K562 (cell line): ENCODE results near the gene DOK1. TPM values are rescaled to one million over a fixed set of nuclear protein-coding genes. Genes with fewer than 3 reads are reported as not detected.
A peak's percentile ranks its signal among the peaks of the same experiment; 100 is the strongest.

ENCODE experiments used
- ATAC-seq: fragments of 200-7000 bp; cut with Tn5 transposase; 3 replicates; pipeline ENCODE4 v1.9.1; 2020; ENCODE audit warnings: moderate library complexity
- BruUV-seq: library from RNA; stranded (reverse); fragments of 400-500 nt; replicated peaks from 2 replicates; lab custom pipeline; 2021; lab: Mats Ljungman, UMichigan
- CTCF ChIA-PET: fragments of 300-600 bp; formaldehyde crosslinking; extraction: SDS; loops from one replicate; lab custom pipeline; 2021; ENCODE audit warnings: low intra/inter-chr PET ratio; lab: Yijun Ruan, JAX
- POLR2A ChIA-PET: fragments of 300-600, 350-650 bp; sonication (Branson Sonifier 250); formaldehyde crosslinking; extraction: SDS; loops from one replicate; lab custom pipeline; 2021; ENCODE audit warnings: antibody characterized with exemption, inconsistent platforms; lab: Yijun Ruan, JAX
- DNase-seq, 4 experiments: peaks; one replicate each; pipeline versions ENCODE4 v3.0.0 to v3.0.0-alpha.2; 2011 to 2018; ENCODE audit warnings: low spot score in 3 of 4, mixed read lengths in 3 of 4; ENCODE audit errors: extremely low read depth in 1 of 4
- FAIRE-seq: peaks from 2 replicates; lab custom pipeline; 2011; peaks lifted over from hg19 to GRCh38; lab: Jason Lieb, UNC
- H2AFZ ChIP-seq: 2 replicates; pipeline ENCODE4 v1.6.0; 2011; ENCODE audit warnings: low read depth, low read length, control low read depth, inconsistent platforms
- H3K27ac ChIP-seq: fragments of 200-600 bp; 3 replicates; pipeline ENCODE4 v1.8.0; 2011; ENCODE audit warnings: low read depth, mild to moderate bottlenecking, control low read depth, inconsistent platforms, low read length, moderate library complexity, mixed read lengths; ENCODE audit errors: extremely low read depth
- H3K27me3 ChIP-seq, 2 experiments: fragments of 300-600 bp in 1 of 2; 2 replicates in 1 of 2; 3 replicates in 1 of 2; pipeline versions ENCODE4 v1.6.0 to v1.8.0; 2011; ENCODE audit warnings: inconsistent platforms in 2 of 2, low read length in 2 of 2, mild to moderate bottlenecking in 1 of 2, mixed read lengths in 1 of 2, moderate library complexity in 1 of 2; ENCODE audit not compliant: control insufficient read depth in 2 of 2, insufficient read depth in 2 of 2
- H3K36me3 ChIP-seq: fragments of 300-600 bp; 3 replicates; pipeline ENCODE4 v1.8.0; 2011; ENCODE audit warnings: mild to moderate bottlenecking, low read length, inconsistent platforms; ENCODE audit not compliant: control insufficient read depth, insufficient read depth
- H3K4me1 ChIP-seq, 2 experiments: fragments of 200-600 bp in 1 of 2; replicated peaks in 1 of 2; 2 replicates in 1 of 2; 3 replicates in 1 of 2; pipeline versions ENCODE4 v1.5.1 to v1.8.0; 2011; ENCODE audit warnings: inconsistent platforms in 2 of 2, low read length in 2 of 2, mild to moderate bottlenecking in 1 of 2, mixed read lengths in 1 of 2, moderate library complexity in 1 of 2; ENCODE audit not compliant: control insufficient read depth in 2 of 2, insufficient read depth in 2 of 2
- H3K4me2 ChIP-seq: 2 replicates; pipeline ENCODE4 v1.6.1; 2011; ENCODE audit warnings: low read length, control low read depth, inconsistent platforms, mixed read lengths; ENCODE audit not compliant: insufficient read depth
- H3K4me3 ChIP-seq: fragments of 200-600 bp; sonication (generic), shearing (Covaris generic); 2 replicates; pipeline ENCODE4 v1.5.1; 2016; ENCODE audit warnings: control low read depth, inconsistent platforms
- H3K79me2 ChIP-seq: fragments of 200-600 bp; 3 replicates; pipeline ENCODE4 v1.8.0; 2011; ENCODE audit warnings: low read length, inconsistent platforms; ENCODE audit not compliant: control insufficient read depth, insufficient read depth
- H3K9ac ChIP-seq, 2 experiments: 2 replicates each; pipeline versions ENCODE4 v1.6.0 to v1.6.1; 2011; ENCODE audit warnings: low read depth in 2 of 2, low read length in 2 of 2, control low read depth in 1 of 2, inconsistent platforms in 1 of 2, mild to moderate bottlenecking in 1 of 2, mixed read lengths in 1 of 2; ENCODE audit not compliant: insufficient read depth in 1 of 2
- H3K9me1 ChIP-seq: one replicate; pipeline ENCODE4 v1.6.0; 2011; ENCODE audit warnings: inconsistent platforms, mild to moderate bottlenecking, low read length, moderate library complexity; ENCODE audit not compliant: control insufficient read depth, insufficient read depth
- H3K9me3 ChIP-seq: replicated peaks from 2 replicates; pipeline ENCODE4 v1.5.1; 2011; ENCODE audit warnings: low read depth, low read length, inconsistent platforms; ENCODE audit not compliant: control insufficient read depth, insufficient read depth
- H4K20me1 ChIP-seq: replicated peaks from 2 replicates; pipeline ENCODE4 v1.6.1; 2011; ENCODE audit warnings: low read length, inconsistent platforms, mixed read lengths; ENCODE audit not compliant: control insufficient read depth, insufficient read depth
- CAMTA2 ChIP-seq: fragments of 250-450 bp; sonication (Bioruptor Pico); conservative IDR thresholded peaks from 2 replicates; pipeline ENCODE4 v1.5.1; 2022
- FOXP1 ChIP-seq: sonication (generic); formaldehyde crosslinking; IDR thresholded peaks from 2 replicates; pipeline ENCODE4 v1.8.0; 2022; ENCODE audit warnings: mild to moderate bottlenecking, missing genetic modification reagents
- GTF2A2 ChIP-seq: IDR thresholded peaks from 2 replicates; pipeline ENCODE4 v1.6.1; 2016; ENCODE audit warnings: mild to moderate bottlenecking, missing genetic modification characterization, missing compliant biosample characterization
- HMG20A ChIP-seq: fragments of 450-650 bp; formaldehyde crosslinking; conservative IDR thresholded peaks from 2 replicates; pipeline ENCODE4 v1.4.0; 2020; ENCODE audit warnings: mild to moderate bottlenecking, mixed read lengths
- MAFF ChIP-seq: IDR thresholded peaks from 2 replicates; pipeline ENCODE4 v1.6.1; 2012; ENCODE audit warnings: low read length, improper control_type of control experiment
- PHF21A ChIP-seq: fragments of 450-650 bp; IDR thresholded peaks from 2 replicates; pipeline ENCODE4 v1.6.1; 2017; ENCODE audit warnings: low read depth, borderline replicate concordance
- PML ChIP-seq: IDR thresholded peaks from 2 replicates; pipeline ENCODE4 v1.6.1; 2012; ENCODE audit warnings: low read length, inconsistent platforms
- RBM14 ChIP-seq: fragments of 200-400 bp; formaldehyde crosslinking; IDR thresholded peaks from 2 replicates; pipeline ENCODE4 v1.6.1; 2018; ENCODE audit warnings: low read depth, mild to moderate bottlenecking, low read length, moderate library complexity, borderline replicate concordance; ENCODE audit not compliant: insufficient read depth
- SP2 ChIP-seq: IDR thresholded peaks from 2 replicates; pipeline ENCODE4 v1.6.1; 2011; ENCODE audit warnings: mild to moderate bottlenecking, low read depth, low read length, moderate library complexity; ENCODE audit not compliant: poor library complexity, severe bottlenecking; ENCODE audit errors: extremely low read depth
- TFAM ChIP-seq: fragments of 250-450 bp; sonication (Bioruptor Pico); conservative IDR thresholded peaks from 2 replicates; pipeline ENCODE4 v1.5.0; 2021; ENCODE audit warnings: mild to moderate bottlenecking, moderate library complexity
- ZNF134 ChIP-seq: fragments of 250-450 bp; sonication (Bioruptor Pico); conservative IDR thresholded peaks from 2 replicates; pipeline ENCODE4 v1.4.0; 2020
- ZNF23 ChIP-seq: fragments of 250-450 bp; sonication (Bioruptor Pico); IDR thresholded peaks from 2 replicates; pipeline ENCODE4 v1.4.0; 2020; ENCODE audit warnings: mild to moderate bottlenecking
- ZNF263 ChIP-seq: sonication (generic); formaldehyde crosslinking; IDR thresholded peaks from 2 replicates; pipeline ENCODE4 v1.8.0; 2022; ENCODE audit warnings: mild to moderate bottlenecking, missing genetic modification reagents, borderline replicate concordance
- WGBS: fragments of 100-300 bp; shearing (Covaris generic); methylation state at CpG from one replicate; pipeline ENCODE4 v1.1.6; 2016; ENCODE audit warnings: low coverage, mixed read lengths; ENCODE audit not compliant: insufficient coverage; ENCODE audit errors: missing lambda C conversion rate; 5-methylcytosine and 5-hydroxymethylcytosine counted together
- in situ Hi-C: fragments of 300-500 bp; cut with MboI; formaldehyde crosslinking; loops from 4 replicates; pipeline ENCODE4 v1.15.0; 2018; ENCODE audit warnings: inconsistent platforms, mixed read lengths
- intact Hi-C: fragments of 100-400 bp; cut with micrococcal nuclease; formaldehyde crosslinking; loops from 2 replicates; pipeline ENCODE4 v1.14.2; 2022
- polyA plus RNA-seq, 8 experiments: library from polyadenylated mRNA; depleted of rRNA in 4 of 8; stranded (reverse) in 5 of 8; unstranded in 3 of 8; fragments of >200 nt; fragmentation: Nextera tagmentation in 2 of 8; fragmentation: Illumina TruSeq in 1 of 8; extraction: Ambion mirVana in 2 of 8; extraction: Trizol in 1 of 8; gene quantifications; 2 replicates each; pipeline versions ENCODE4 v1.2.1 to v1.2.3, GENCODE V29; 2011 to 2014; ENCODE audit warnings: inconsistent platforms in 1 of 8, missing spikeins in 1 of 8
- total RNA-seq, 7 experiments: library from RNA; depleted of rRNA in 6 of 7; stranded (reverse); fragments of >200 nt in 6 of 7; fragmentation: Illumina TruSeq in 2 of 7; extraction: Trizol in 2 of 7; gene quantifications; 2 replicates each; pipeline versions ENCODE4 v1.2.1 to v1.2.3, GENCODE V29; 2011 to 2021; ENCODE audit warnings: low replicate concordance in 1 of 7
- TF ChIP-seq, protein P1 (sequence below): fragments of 250-450 bp; sonication (Bioruptor Pico); IDR thresholded peaks from 2 replicates; pipeline ENCODE4 v1.8.0; 2022; ENCODE audit warnings: moderate library complexity, mild to moderate bottlenecking, inconsistent platforms
- TF ChIP-seq, protein P2 (sequence below): fragments of 250-450 bp; sonication (Bioruptor Pico); IDR thresholded peaks from 2 replicates; pipeline ENCODE4 v1.4.0; 2020; ENCODE audit warnings: mild to moderate bottlenecking, moderate library complexity
- TF ChIP-seq, protein P3 (sequence below): IDR thresholded peaks from 3 replicates; pipeline ENCODE4 v1.6.1; 2011; ENCODE audit warnings: borderline replicate concordance, mild to moderate bottlenecking; ENCODE audit not compliant: insufficient read length, insufficient read depth

DOK1 gene
- total and polyA plus RNA-seq, 9 of the 15 experiments (the other 6 are each of a cell fraction or from before 2014, with no cell fraction given) = 0.59 to 36.4 (median 16.1) TPM

DNA sequence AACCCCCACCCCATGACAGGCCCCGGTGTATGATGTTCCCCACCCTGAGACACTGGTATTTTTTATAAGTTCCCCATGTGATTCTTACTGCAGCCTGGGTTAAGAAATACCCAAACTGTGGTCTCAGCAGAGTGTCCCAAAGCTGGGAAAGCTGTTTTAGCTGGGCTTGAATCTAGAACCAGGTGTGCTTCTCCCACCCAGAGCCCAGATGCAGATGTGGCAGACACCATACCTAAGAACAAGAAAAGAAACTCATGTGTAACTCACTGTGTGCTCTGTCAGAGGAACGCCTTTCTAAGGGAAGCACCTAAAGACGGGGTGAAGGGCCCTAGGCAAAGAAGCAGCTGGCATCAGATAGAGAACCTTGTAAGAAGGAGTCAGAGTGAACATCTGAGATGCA lies 23.9 kb downstream of the DOK1 start:
- no peaks in the 10 kb centered on the region for H3K27me3 ChIP-seq
- FAIRE-seq (no peak), DNase-seq (no peak), ATAC-seq (no peak)
- ChIA-PET POLR2A (interaction anchor here (0.9 kb wide), 1 partner anchor 12 kb away, joined by 3 read pairs; no protein-coding TSS in a partner anchor), CTCF (no interaction called here)
- no peaks in the 10 kb centered on the region for H3K36me3 ChIP-seq
- H2AFZ ChIP-seq = peak overlapping the region; percentile 28; the same call in 1 of the 2 replicates
- in situ Hi-C loops (no loop called here), intact Hi-C loops (no loop called here)
- no peaks in the 10 kb centered on the region for H3K9me3 ChIP-seq
- H3K9ac ChIP-seq = no peak overlapping the region
- H4K20me1 ChIP-seq = no peaks in the 10 kb centered on the region
- H3K4me1 ChIP-seq = peaks cover 0 to 42% of the 10 kb centered on the region in 2 experiments; a peak in 4 of 5 replicates
- no peak overlapping the region for H3K27ac ChIP-seq
- no peak overlapping the region for H3K4me2 ChIP-seq
- no peaks in the 10 kb centered on the region for H3K79me2 ChIP-seq
- no peaks in the 10 kb centered on the region for H3K9me1 ChIP-seq
- WGBS = 79% methylated on average over 3 of the region's 3 CpGs
- no peak overlapping the region for H3K4me3 ChIP-seq
- BruUV-seq = no TSS peak
- TF ChIP-seq CAMTA2 (CRISPR knock-in tag) (no peak), TFAM (CRISPR knock-in tag) (no peak), SP2 (no peak), ZNF134 (no peak), GTF2A2 (tag) (no peak), ZNF263 (CRISPR knock-in tag) (no peak), RBM14 (no peak), ZNF23 (no peak), FOXP1 (no peak), PML (no peak), MAFF (no peak), PHF21A (no peak), HMG20A (CRISPR knock-in tag) (no peak)
- TF ChIP-seq, protein P1, sequence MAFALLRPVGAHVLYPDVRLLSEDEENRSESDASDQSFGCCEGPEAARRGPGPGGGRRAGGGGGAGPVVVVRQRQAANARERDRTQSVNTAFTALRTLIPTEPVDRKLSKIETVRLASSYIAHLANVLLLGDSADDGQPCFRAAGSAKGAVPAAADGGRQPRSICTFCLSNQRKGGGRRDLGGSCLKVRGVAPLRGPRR (CRISPR knock-in tag) = no peak
- TF ChIP-seq, protein P2, sequence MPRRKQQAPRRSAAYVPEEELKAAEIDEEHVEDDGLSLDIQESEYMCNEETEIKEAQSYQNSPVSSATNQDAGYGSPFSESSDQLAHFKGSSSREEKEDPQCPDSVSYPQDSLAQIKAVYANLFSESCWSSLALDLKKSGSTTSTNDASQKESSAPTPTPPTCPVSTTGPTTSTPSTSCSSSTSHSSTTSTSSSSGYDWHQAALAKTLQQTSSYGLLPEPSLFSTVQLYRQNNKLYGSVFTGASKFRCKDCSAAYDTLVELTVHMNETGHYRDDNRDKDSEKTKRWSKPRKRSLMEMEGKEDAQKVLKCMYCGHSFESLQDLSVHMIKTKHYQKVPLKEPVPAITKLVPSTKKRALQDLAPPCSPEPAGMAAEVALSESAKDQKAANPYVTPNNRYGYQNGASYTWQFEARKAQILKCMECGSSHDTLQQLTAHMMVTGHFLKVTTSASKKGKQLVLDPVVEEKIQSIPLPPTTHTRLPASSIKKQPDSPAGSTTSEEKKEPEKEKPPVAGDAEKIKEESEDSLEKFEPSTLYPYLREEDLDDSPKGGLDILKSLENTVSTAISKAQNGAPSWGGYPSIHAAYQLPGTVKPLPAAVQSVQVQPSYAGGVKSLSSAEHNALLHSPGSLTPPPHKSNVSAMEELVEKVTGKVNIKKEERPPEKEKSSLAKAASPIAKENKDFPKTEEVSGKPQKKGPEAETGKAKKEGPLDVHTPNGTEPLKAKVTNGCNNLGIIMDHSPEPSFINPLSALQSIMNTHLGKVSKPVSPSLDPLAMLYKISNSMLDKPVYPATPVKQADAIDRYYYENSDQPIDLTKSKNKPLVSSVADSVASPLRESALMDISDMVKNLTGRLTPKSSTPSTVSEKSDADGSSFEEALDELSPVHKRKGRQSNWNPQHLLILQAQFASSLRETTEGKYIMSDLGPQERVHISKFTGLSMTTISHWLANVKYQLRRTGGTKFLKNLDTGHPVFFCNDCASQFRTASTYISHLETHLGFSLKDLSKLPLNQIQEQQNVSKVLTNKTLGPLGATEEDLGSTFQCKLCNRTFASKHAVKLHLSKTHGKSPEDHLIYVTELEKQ (CRISPR knock-in tag) = no peak
- TF ChIP-seq, protein P3, sequence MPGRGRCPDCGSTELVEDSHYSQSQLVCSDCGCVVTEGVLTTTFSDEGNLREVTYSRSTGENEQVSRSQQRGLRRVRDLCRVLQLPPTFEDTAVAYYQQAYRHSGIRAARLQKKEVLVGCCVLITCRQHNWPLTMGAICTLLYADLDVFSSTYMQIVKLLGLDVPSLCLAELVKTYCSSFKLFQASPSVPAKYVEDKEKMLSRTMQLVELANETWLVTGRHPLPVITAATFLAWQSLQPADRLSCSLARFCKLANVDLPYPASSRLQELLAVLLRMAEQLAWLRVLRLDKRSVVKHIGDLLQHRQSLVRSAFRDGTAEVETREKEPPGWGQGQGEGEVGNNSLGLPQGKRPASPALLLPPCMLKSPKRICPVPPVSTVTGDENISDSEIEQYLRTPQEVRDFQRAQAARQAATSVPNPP = no peak
